ENCODE measurements around the gene GALNT2. TPM values are rescaled to one million over a fixed set of nuclear protein-coding genes. Genes with fewer than 3 reads are reported as not detected.

Gene GALNT2
- polyA plus RNA-seq, 3 donors: 19.6 to 25.6 (median 23.4) TPM

DNA sequence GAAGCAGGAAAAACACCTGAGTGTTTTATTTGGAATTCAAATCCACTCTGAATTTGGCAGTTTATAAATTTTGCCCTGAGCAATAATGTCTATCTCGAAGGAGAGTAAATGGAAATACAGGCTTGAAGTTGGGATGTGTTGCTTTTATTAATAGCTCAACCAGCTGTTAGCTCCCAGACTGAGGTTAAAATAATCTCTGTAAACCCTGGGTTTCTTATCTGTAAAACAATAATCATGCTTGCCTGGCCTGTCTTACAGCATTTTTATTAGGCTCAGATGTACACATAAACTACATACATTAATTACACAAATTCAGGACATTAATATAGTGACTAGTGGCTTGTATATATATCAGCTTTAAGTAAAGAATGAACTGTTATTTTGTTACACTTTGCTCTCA lies 148.5 kb downstream of the GALNT2 start:
- intact Hi-C loops (cut with micrococcal nuclease): no loop called here
- peaks cover 0 to 5% (median 0%) of the 10 kb centered on the region in 7 donors for H3K9me3 Mint-ChIP-seq
- no peak overlapping the region for H3K4me3 ChIP-seq (replicated peaks in 1 of 3; ENCODE audit: low read depth in 2 of 3, low read length in 3 of 3)
- no peak overlapping the region for H2AFZ ChIP-seq (ENCODE audit: insufficient read depth, low read depth, low read length, poor library complexity, severe bottlenecking)
- H3K4me2 ChIP-seq (replicated peaks; ENCODE audit: extremely low read depth, low read length, poor library complexity, severe bottlenecking): no peak overlapping the region
- peaks cover 0 to 6% of the 10 kb centered on the region in 2 donors for H3K36me3 ChIP-seq (replicated peaks in 1 of 2; ENCODE audit: control insufficient read depth in 1 of 2, insufficient read depth in 2 of 2, low read length in 2 of 2)
- H3K79me2 ChIP-seq (ENCODE audit: insufficient read depth, low read length): peaks cover 59% of the 10 kb centered on the region
- H3K27me3 ChIP-seq (ENCODE audit: control insufficient read depth in 2 of 2, insufficient read depth in 2 of 2, low read length in 2 of 2): no peaks in the 10 kb centered on the region
- no peaks in the 10 kb centered on the region for H3K9me3 ChIP-seq (replicated peaks in 1 of 2; ENCODE audit: control insufficient read depth in 1 of 2, insufficient read depth in 1 of 2, low read length in 2 of 2)
- peaks cover 17 to 20% of the 10 kb centered on the region in 2 donors for H3K36me3 Mint-ChIP-seq
- TF ChIP-seq, protein P1, sequence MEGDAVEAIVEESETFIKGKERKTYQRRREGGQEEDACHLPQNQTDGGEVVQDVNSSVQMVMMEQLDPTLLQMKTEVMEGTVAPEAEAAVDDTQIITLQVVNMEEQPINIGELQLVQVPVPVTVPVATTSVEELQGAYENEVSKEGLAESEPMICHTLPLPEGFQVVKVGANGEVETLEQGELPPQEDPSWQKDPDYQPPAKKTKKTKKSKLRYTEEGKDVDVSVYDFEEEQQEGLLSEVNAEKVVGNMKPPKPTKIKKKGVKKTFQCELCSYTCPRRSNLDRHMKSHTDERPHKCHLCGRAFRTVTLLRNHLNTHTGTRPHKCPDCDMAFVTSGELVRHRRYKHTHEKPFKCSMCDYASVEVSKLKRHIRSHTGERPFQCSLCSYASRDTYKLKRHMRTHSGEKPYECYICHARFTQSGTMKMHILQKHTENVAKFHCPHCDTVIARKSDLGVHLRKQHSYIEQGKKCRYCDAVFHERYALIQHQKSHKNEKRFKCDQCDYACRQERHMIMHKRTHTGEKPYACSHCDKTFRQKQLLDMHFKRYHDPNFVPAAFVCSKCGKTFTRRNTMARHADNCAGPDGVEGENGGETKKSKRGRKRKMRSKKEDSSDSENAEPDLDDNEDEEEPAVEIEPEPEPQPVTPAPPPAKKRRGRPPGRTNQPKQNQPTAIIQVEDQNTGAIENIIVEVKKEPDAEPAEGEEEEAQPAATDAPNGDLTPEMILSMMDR (IDR thresholded peaks at IDR 0.05): no peak
- no peak for DNase-seq
- peaks cover 17 to 25% of the 10 kb centered on the region in 2 donors for H3K4me1 ChIP-seq (ENCODE audit: control insufficient read depth in 1 of 2, insufficient read depth in 2 of 2, low read length in 2 of 2)
- H3K9ac ChIP-seq (ENCODE audit: insufficient read depth, low read length, poor library complexity, severe bottlenecking): no peak overlapping the region
- H4K20me1 ChIP-seq (ENCODE audit: insufficient read depth, low read length): peaks cover 28% of the 10 kb centered on the region
- no peaks in the 10 kb centered on the region for H3K27me3 Mint-ChIP-seq (ENCODE audit: low read depth in 3 of 3)
- no CpG with 5 or more reads among the region's 1 CpG for WGBS (ENCODE audit: insufficient coverage)
- H3K27ac ChIP-seq (ENCODE audit: low read depth in 1 of 2, low read length in 2 of 2): no peak overlapping the region
- H3K4me3 Mint-ChIP-seq: no peak overlapping the region
- H3K4me1 Mint-ChIP-seq: peaks cover 31% of the 10 kb centered on the region
- H3K27ac Mint-ChIP-seq: peak overlapping the region in 1 of 7 donors; percentile 47

DNA sequence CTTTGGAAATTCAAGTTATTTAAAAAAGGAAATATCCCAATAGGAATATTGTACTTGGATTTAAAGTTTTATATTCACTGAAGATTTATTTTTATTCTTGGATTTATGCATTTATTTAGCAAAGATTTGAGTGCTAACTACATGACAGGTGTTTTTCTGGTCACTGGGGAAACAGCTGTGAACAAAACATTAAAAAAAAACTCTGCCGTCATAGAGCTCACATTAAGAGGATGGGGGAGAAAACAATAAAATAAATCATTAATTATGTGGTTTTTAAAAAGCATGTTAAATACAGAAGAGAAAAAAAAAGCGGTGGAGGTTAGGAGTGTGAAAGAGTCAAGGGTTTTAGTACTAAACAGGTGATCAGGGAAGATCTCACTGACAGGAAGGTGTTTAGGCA lies 149.9 kb downstream of the GALNT2 start:
- Mint-ChIP-seq H3K27me3 (ENCODE audit: low read depth in 3 of 3) (no peaks in the 10 kb centered on the region), H3K27ac (peak overlapping the region in 3 of 7 donors; percentile 7 to 56 (median 7)), H3K4me1 (peaks cover 28% of the 10 kb centered on the region), H3K36me3 (peaks cover 17 to 20% of the 10 kb centered on the region in 2 donors), H3K4me3 (no peak overlapping the region), H3K9me3 (peaks cover 0 to 5% (median 0%) of the 10 kb centered on the region in 7 donors)
- Histone ChIP-seq H3K4me2 (replicated peaks; ENCODE audit: extremely low read depth, low read length, poor library complexity, severe bottlenecking) (no peak overlapping the region), H3K4me1 (ENCODE audit: control insufficient read depth in 1 of 2, insufficient read depth in 2 of 2, low read length in 2 of 2) (peaks cover 12 to 19% of the 10 kb centered on the region in 2 donors), H4K20me1 (ENCODE audit: insufficient read depth, low read length) (peaks cover 33% of the 10 kb centered on the region), H3K27me3 (ENCODE audit: control insufficient read depth in 2 of 2, insufficient read depth in 2 of 2, low read length in 2 of 2) (no peaks in the 10 kb centered on the region), H3K27ac (ENCODE audit: low read depth in 1 of 2, low read length in 2 of 2) (no peak overlapping the region), H3K36me3 (replicated peaks in 1 of 2; ENCODE audit: control insufficient read depth in 1 of 2, insufficient read depth in 2 of 2, low read length in 2 of 2) (peaks cover 0 to 6% of the 10 kb centered on the region in 2 donors), H3K9me3 (replicated peaks in 1 of 2; ENCODE audit: control insufficient read depth in 1 of 2, insufficient read depth in 1 of 2, low read length in 2 of 2) (no peaks in the 10 kb centered on the region), H3K9ac (ENCODE audit: insufficient read depth, low read length, poor library complexity, severe bottlenecking) (no peak overlapping the region), H3K4me3 (replicated peaks in 1 of 3; ENCODE audit: low read depth in 2 of 3, low read length in 3 of 3) (no peak overlapping the region), H2AFZ (ENCODE audit: insufficient read depth, low read depth, low read length, poor library complexity, severe bottlenecking) (no peak overlapping the region), H3K79me2 (ENCODE audit: insufficient read depth, low read length) (peaks cover 47% of the 10 kb centered on the region)
- DNase-seq: no peak
- intact Hi-C loops (cut with micrococcal nuclease): no loop called here
- WGBS (ENCODE audit: insufficient coverage): 100% methylated on average over 1 of the region's 2 CpGs
- TF ChIP-seq, protein P1 (IDR thresholded peaks at IDR 0.05): no peak

Data from CD14-positive monocyte (primary cell).